Activated naive CD8-positive, alpha-beta T cell treated with anti-CD3 and anti-CD28 coated beads, Interleukin-2, amount 50 U/mL, for 24 hours (primary cell): ENCODE data around the gene REC8.
"Not testable (repeated sequence)": the region's sequence is repeated elsewhere in the genome, so short reads cannot be mapped to it uniquely, and the experiment has no call there.

Experiments
- ATAC-seq: fragments of 150-1000 bp; cut with Tn5 transposase; one replicate; pipeline ENCODE4 v1.10.0; 2021
- DNase-seq: peaks from one replicate; pipeline ENCODE4 v3.0.0; 2021
- H3K27ac Mint-ChIP-seq: one replicate; pipeline ENCODE4 v1.8.0; 2021; ENCODE audit warnings: mild to moderate bottlenecking, mixed read lengths
- H3K27me3 Mint-ChIP-seq: one replicate; pipeline ENCODE4 v1.8.0; 2021; ENCODE audit warnings: mixed read lengths
- H3K36me3 Mint-ChIP-seq: one replicate; pipeline ENCODE4 v1.8.0; 2021; ENCODE audit warnings: low read depth, mixed read lengths
- H3K4me1 Mint-ChIP-seq: one replicate; pipeline ENCODE4 v1.8.0; 2021; ENCODE audit warnings: mixed read lengths
- H3K4me3 Mint-ChIP-seq: one replicate; pipeline ENCODE4 v1.8.0; 2021; ENCODE audit warnings: mild to moderate bottlenecking, moderate library complexity, mixed read lengths
- H3K9me3 Mint-ChIP-seq: one replicate; pipeline ENCODE4 v1.8.0; 2021; ENCODE audit warnings: mixed read lengths

The REC8 gene

DNA sequence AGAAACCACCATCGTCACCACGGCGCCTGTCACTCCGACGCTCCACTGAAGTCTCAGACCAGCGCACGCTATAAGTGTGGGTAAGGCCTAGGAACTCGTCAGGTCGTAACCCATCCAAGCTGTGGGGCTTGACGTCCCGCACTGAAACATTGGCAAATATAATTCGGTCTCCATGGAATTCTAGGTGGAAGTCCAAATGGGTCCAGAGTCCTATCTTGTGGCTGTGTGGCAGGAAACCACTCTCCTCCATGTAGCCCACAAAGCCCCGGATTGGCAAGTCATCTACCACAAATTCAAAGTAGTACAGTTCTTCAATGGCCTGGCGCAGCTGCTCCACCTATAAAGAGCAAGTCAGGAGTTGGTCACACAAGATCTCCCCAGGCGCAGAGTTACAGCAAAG is 21.1 kb downstream of the REC8 start:
- H3K9me3 Mint-ChIP-seq = no peaks in the 10 kb centered on the region
- peaks cover 34% of the 10 kb centered on the region for H3K36me3 Mint-ChIP-seq
- no peak overlapping the region for H3K27ac Mint-ChIP-seq
- H3K27me3 Mint-ChIP-seq = no peaks in the 10 kb centered on the region
- H3K4me1 Mint-ChIP-seq = peaks cover 51% of the 10 kb centered on the region
- DNase-seq (no peak), ATAC-seq (no peak)
- H3K4me3 Mint-ChIP-seq = no peak overlapping the region

DNA sequence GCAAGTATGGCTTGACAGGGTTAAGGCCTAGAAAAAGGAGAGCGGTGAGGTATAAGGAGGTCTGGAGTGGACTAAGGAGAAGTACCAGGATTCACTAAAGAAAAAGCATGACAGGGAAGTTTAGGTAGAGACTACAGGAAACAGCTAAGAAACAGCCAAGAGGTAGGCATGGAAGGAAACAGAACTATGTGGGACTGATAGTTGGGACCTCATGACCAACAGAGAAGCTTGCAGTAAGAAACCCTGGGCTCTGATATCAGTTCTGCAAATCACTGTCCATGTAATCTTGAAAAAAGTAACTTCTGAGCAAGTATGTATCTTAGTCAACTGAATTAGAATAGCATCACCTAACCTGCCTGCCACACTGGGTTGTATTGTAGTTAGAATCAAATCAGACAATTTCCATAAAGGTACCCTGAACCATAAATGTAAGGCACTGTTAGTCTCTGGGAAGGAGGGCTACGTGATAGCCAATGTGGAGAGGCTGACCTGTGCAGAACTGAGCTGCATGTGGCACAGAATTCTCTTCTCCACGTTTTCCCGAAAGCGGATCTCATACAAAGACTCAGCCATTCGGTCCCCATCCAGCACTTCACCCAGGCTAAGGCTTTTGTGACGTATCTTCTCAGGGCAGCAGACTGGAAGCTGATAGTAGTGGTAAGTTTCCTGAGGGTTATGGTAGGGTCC is 22.4 kb downstream of the REC8 start:
- peak overlapping the region; percentile 88 for H3K4me3 Mint-ChIP-seq
- peak overlapping the region; percentile 96 for H3K27ac Mint-ChIP-seq
- ATAC-seq (no peak), DNase-seq (no peak)
- H3K9me3 Mint-ChIP-seq = peaks cover 3% of the 10 kb centered on the region
- H3K27me3 Mint-ChIP-seq = no peaks in the 10 kb centered on the region
- H3K36me3 Mint-ChIP-seq = peaks cover 38% of the 10 kb centered on the region
- peaks cover 57% of the 10 kb centered on the region for H3K4me1 Mint-ChIP-seq

DNA sequence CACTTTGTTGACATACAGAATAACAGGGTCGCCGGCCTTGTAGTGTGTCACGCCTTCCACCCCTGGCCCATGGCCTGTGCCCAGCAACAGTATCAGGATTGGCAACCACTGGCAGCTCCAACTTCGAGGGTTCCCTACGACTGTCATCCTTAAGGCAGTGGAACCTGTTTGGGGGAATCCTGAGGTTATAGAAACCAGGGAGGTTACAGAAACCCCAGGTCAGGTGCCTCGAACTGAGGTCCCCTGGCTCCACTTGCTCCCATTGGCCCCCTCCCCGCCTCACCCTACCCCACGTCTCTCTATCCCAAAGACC is 22.9 kb downstream of the REC8 start:
- DNase-seq = no peak
- Mint-ChIP-seq H3K9me3 (peaks cover 3% of the 10 kb centered on the region), H3K36me3 (peaks cover 40% of the 10 kb centered on the region), H3K4me3 (peak overlapping the region; percentile 88), H3K27me3 (no peaks in the 10 kb centered on the region), H3K4me1 (peaks cover 57% of the 10 kb centered on the region), H3K27ac (peak overlapping the region; percentile 96)
- no peak for ATAC-seq

DNA sequence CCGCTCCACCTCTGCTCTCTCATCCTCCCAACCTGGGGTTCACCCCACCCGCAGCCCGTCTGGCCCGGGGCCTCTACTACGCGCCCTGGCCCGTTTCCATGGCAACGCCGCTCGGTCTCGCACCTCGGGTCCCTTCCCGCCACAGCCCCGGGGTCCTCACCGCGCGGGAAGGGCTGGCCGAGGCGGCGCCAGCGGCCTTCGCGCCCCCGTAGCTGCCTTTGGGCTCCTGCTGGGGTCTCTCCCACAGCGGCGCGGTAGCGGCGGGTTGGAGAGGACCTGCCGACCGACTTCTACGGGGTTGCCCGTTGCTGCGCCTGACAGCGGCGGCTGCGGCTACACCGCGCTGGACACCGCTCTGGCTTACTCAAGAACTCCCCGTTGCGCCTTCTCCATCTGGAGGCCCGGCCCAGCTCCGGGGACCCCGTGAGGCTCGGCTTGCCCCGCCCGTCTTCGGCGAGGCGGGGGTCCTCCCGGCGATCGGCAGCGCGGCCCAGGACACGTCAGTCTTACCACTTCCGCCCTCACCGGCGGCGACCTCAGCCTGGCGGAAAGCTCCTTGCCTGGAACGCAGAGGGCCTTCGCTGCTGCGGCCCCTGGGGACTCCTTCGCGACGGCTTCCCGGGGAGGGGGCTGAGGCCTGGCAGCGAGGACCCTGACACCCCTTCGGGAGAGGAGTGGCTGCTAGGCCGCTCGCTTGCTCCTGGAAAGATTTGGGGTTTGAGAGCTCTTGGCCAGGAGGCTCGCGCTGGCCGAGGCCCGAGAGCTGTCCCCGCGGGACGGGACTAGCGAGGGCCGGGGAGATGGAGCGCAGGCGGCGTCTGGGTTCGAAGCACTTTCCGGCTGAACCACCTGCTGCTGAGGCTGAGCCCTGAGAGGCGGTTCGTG is 23.5 kb downstream of the REC8 start, which contains the start of gene TM9SF1:
Gene TM9SF1 (minus strand): TSS at position 256 of the 885 bp plus-strand sequence. CDS start 422 bp downstream, outside the sequence.
- no peaks in the 10 kb centered on the region for H3K27me3 Mint-ChIP-seq
- H3K36me3 Mint-ChIP-seq = peaks cover 42% of the 10 kb centered on the region
- peak; percentile 92 for ATAC-seq
- DNase-seq = peak; percentile 89
- H3K4me1 Mint-ChIP-seq = peaks cover 57% of the 10 kb centered on the region
- peaks cover 3% of the 10 kb centered on the region for H3K9me3 Mint-ChIP-seq
- peak within 1 kb of the TSS; percentile 96 for H3K27ac Mint-ChIP-seq
- H3K4me3 Mint-ChIP-seq = peak within 1 kb of the TSS; percentile 88

DNA sequence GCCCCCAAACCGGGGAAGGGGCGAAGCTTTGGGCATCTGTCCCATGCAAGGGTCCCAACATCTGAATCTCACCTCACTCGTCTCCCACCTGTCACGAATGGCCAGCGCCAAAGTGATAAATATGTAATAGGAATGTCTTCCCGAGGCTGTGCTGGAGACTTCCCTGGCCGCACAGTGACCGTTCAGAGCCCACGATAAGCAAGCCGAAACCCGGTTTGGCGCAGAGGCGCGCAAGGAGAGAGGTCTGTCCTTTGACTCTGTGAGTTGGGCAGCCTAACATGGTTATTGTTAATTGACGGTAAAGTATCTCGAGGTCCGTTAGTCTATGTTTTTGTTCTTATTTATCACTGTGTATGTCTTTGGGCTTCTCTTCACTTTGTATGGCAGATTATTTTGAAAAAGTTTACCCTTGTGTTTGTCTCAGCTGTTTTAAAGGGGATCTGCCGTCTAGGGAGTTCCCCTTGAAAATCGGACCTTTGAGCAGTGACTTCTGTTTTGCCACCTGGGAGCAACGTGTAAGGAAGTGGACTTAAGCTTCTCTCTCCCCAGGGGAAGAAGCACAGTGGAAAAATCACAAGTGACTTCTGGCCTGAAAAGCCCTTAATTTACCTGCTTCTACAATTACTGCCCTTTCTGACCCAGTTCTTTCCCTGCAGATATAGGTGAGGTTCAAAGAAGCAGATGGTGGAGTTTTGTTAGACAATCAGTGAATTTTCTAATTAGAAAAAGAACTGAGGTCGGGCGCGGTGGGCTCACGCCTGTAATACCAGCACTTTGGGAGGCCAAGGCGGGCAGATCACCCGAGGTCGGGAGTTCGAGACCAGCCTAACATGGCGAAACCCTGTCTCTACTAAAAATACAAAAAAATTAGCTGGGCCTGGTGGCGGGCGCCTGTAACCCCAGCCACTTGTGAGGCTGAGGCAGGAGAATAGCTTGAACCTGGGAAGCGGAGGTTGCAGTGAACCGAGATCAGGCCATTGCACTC is 24.5 kb downstream of the REC8 start:
- Mint-ChIP-seq H3K27me3 (no peaks in the 10 kb centered on the region), H3K4me1 (peaks cover 56% of the 10 kb centered on the region), H3K9me3 (peaks cover 3% of the 10 kb centered on the region), H3K27ac (peak overlapping the region; percentile 96), H3K36me3 (peaks cover 44% of the 10 kb centered on the region), H3K4me3 (peak overlapping the region; percentile 88)
- DNase-seq = peak; percentile 22
- ATAC-seq = no peak

DNA sequence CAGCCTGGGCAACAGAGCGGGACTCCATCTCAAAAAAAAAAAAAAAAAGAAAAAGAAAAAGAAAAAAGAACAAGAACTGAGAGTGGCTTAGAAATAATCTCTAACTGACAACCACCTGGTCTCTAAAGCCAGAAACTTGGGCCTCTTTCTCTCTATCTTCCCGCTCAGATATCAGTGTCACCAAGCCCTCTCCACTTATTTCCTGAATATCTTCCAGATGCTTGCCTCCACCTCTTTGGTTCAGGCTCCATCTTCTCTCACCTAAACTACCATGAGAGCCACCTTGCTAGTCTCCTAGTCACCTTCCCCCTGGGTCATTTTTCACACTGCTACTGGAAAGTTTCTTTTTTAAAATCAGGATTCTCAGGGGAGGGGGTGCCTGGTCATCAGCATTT is 25.2 kb downstream of the REC8 start:
- DNase-seq (no peak), ATAC-seq (no peak)
- Mint-ChIP-seq H3K9me3 (peaks cover 3% of the 10 kb centered on the region), H3K4me1 (peaks cover 50% of the 10 kb centered on the region), H3K27ac (peak overlapping the region; percentile 96), H3K36me3 (peaks cover 46% of the 10 kb centered on the region), H3K4me3 (peak overlapping the region; percentile 88), H3K27me3 (no peaks in the 10 kb centered on the region)

DNA sequence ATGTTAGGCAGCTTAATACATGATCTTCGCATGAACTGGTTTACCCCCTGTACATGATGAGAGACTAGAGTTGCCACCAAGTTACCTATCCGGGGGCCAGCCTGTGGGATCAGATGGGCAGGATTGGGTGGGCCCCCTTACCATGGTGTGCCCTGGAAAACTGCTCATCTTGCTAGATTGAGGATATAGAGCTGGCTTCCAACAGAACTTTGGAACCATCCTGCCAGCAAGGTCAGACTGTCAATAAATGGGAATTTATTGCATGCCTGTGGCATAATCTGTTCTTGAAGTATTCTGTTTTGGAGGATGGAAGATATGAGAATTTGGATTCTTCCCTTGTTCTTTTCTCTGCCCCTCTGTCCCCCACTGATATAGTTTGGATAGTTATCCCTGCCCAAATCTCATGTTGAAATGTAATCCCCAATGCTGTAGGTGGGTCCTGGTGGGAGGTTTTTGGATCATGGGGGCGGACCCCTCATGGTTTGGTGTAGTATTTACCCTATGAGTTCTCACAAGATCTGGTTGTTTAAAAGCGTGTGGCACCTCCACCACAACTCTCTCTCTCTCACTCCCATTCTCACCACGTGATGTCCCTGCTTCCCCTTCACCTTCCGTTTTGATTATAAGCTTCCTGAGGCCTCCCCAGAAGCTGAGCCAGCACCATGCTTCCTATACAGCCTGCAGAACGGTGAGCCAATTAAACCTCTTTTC is 27.1 kb downstream of the REC8 start:
- no peak overlapping the region for H3K4me3 Mint-ChIP-seq
- H3K27ac Mint-ChIP-seq = no peak overlapping the region
- peaks cover 39% of the 10 kb centered on the region for H3K4me1 Mint-ChIP-seq
- ATAC-seq (no peak), DNase-seq (no peak)
- H3K27me3 Mint-ChIP-seq = no peaks in the 10 kb centered on the region
- peaks cover 48% of the 10 kb centered on the region for H3K36me3 Mint-ChIP-seq
- H3K9me3 Mint-ChIP-seq = peaks cover 9% of the 10 kb centered on the region

DNA sequence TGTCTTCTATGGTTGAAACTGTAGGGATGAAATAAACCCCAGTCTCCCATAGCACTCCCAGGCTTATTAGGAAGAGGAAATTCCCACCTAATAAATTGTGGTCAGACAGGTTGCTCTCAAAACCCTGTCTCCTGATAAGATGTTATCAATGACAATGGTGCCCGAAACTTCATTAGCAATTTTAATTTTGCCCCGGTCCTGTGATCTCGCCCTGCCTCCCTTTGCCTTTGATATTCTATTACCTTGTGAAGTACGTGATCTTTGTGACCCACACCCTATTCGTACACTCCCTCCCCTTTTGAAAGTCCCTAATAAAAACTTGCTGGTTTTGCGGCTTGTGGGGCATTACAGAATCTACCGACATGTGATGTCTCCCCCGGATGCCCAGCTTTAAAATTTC is 30.7 kb downstream of the REC8 start:
- Mint-ChIP-seq H3K4me1 (peaks cover 38% of the 10 kb centered on the region), H3K36me3 (peaks cover 69% of the 10 kb centered on the region)
- H3K4me3 Mint-ChIP-seq, H3K9me3 Mint-ChIP-seq, H3K27ac Mint-ChIP-seq, H3K27me3 Mint-ChIP-seq, ATAC-seq, DNase-seq: not testable (repeated sequence)

DNA sequence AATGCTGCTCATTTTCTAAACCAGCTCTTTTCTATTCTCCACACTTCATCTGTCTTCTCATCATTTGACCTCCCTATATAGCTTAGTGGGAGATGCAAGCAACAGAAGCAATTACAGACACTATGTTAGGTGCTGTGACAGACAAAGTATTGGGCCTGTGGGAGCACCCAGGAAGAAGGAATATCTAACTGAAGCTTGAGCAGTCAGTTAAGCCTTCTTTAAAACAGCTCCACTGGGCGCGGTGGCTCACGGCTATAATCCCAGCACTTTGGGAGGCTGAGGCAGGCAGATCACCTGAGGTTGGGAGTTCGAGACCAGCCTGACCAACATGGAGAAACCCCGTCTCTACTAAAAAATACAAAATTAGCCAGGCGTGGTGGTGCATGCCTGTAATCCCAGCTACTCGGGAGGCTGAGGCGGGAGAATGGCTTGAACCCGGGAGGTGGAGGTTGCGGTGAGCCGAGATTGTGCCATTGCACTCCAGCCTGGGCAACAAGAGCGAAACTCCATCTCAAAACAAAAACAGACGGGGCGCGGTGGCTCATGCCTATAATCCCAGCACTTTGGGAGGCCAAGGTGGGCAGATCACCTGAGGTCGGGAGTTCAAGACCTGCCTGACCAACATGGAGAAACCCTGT is 31.5 kb downstream of the REC8 start:
- not testable (repeated sequence) for H3K27me3 Mint-ChIP-seq, H3K4me3 Mint-ChIP-seq, H3K27ac Mint-ChIP-seq, H3K9me3 Mint-ChIP-seq, ATAC-seq, DNase-seq
- Mint-ChIP-seq H3K36me3 (peaks cover 77% of the 10 kb centered on the region), H3K4me1 (peaks cover 39% of the 10 kb centered on the region)

DNA sequence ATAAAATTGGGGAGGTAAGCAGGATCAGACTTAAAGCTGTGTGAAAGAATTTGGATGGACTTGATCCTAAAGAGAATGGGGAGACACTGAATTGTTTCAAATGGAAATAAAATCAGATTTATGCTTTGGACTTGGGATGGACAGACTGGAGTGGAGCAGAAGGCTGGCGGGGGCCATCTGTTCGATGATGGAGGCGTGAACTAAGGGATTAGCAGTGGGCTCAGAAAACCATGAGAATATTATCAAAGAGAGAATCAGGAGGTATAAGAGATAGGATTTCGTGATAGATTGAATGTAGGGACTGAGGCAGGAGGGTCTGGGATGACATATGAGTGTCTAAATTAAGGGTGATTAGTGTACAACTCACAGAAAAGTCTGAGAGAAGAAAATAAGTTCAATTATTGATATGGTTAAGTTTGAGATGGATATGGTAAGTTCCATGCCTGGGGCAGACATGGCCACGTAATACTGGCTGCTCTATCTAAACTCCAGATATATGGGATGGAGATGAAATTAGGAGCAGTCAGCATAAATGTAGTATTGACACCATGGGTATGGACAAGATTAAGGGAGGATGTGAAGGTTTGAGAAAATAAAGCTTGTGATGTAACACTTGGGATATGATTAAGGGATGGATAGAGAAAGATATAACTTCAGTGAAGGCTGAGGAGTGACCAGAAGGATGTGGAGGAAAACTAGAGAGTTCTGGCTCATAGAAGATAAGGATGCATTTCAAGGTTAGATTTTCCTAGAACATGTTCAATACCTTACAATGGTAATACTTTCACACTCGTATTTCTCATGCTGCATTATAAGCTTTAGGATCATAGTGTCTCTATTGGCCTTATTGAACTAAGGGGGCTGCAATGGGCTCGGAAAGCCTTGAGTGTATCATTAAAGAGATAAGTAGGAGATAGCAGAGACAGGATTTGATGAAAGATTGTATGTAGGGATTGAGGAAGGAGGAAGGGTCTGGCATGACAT is 32.6 kb downstream of the REC8 start:
- peak overlapping the region; percentile 21 for H3K27ac Mint-ChIP-seq

DNA sequence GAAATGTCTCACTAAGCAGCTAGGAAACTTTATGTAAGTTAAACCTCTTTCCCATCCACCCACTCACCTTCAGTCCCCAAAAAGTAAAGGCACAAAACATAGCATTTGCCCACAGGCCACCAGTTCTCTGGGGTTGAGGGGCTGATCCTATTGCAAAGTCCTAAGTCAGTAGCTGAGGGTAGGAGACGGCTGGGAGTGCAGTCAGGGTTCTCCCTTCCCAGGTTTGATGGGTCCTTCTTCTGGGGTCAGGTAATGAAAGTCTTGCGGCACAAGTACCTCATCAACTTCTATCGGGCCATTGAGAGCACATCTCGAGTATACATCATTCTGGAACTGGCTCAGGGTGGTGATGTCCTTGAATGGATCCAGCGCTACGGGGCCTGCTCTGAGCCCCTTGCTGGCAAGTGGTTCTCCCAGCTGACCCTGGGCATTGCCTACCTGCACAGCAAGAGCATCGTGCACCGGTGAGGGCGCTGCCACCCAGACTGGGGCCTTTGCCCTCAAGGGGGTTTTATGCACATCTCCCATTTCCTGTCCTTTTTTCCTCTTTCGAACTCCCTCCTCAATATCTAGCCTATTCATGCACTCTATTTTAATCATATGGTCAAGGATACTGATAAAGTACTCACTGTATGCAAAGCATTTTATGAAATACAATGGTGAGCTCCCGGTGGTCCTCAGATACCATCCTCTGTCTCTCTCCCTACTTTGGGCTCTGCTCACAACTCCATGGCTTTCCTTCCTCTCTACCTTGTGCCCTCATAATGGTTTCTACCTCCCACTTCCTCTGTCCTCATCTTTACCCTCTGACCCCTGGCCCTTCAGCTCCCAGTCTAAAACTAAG is 34.6 kb downstream of the REC8 start:
- no peaks in the 10 kb centered on the region for H3K27me3 Mint-ChIP-seq
- peak overlapping the region; percentile 10 for H3K27ac Mint-ChIP-seq
- ATAC-seq (no peak), DNase-seq (no peak)
- H3K4me3 Mint-ChIP-seq = no peak overlapping the region
- H3K4me1 Mint-ChIP-seq = peaks cover 34% of the 10 kb centered on the region
- peaks cover 6% of the 10 kb centered on the region for H3K9me3 Mint-ChIP-seq
- H3K36me3 Mint-ChIP-seq = peaks cover 76% of the 10 kb centered on the region

More for the DNA sequence above, 32.6 kb downstream of the REC8 start:
- DNase-seq (no peak), ATAC-seq (no peak)
- H3K4me1 Mint-ChIP-seq = peaks cover 30% of the 10 kb centered on the region
- no peaks in the 10 kb centered on the region for H3K27me3 Mint-ChIP-seq
- H3K9me3 Mint-ChIP-seq = peaks cover 6% of the 10 kb centered on the region
- H3K36me3 Mint-ChIP-seq = peaks cover 73% of the 10 kb centered on the region
- H3K4me3 Mint-ChIP-seq = no peak overlapping the region

DNA sequence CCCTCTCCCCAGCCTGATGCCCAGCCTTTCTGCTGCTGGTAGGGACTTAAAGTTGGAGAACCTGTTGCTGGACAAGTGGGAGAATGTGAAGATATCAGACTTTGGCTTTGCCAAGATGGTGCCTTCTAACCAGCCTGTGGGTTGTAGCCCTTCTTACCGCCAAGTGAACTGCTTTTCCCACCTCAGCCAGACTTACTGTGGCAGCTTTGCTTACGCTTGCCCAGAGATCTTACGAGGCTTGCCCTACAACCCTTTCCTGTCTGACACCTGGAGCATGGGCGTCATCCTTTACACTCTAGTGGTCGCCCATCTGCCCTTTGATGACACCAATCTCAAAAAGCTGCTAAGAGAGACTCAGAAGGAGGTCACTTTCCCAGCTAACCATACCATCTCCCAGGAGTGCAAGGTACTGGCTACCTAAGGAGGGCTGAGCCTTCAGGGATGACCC is 35.2 kb downstream of the REC8 start:
- Mint-ChIP-seq H3K4me1 (peaks cover 40% of the 10 kb centered on the region), H3K36me3 (peaks cover 73% of the 10 kb centered on the region), H3K4me3 (no peak overlapping the region), H3K27me3 (no peaks in the 10 kb centered on the region), H3K27ac (peak overlapping the region; percentile 10), H3K9me3 (peaks cover 6% of the 10 kb centered on the region)
- ATAC-seq (no peak), DNase-seq (no peak)
